ENCODE measurements around the gene NMNAT1.
A peak's percentile ranks its signal among the peaks of the same experiment; 100 is the strongest.

The NMNAT1 gene

DNA sequence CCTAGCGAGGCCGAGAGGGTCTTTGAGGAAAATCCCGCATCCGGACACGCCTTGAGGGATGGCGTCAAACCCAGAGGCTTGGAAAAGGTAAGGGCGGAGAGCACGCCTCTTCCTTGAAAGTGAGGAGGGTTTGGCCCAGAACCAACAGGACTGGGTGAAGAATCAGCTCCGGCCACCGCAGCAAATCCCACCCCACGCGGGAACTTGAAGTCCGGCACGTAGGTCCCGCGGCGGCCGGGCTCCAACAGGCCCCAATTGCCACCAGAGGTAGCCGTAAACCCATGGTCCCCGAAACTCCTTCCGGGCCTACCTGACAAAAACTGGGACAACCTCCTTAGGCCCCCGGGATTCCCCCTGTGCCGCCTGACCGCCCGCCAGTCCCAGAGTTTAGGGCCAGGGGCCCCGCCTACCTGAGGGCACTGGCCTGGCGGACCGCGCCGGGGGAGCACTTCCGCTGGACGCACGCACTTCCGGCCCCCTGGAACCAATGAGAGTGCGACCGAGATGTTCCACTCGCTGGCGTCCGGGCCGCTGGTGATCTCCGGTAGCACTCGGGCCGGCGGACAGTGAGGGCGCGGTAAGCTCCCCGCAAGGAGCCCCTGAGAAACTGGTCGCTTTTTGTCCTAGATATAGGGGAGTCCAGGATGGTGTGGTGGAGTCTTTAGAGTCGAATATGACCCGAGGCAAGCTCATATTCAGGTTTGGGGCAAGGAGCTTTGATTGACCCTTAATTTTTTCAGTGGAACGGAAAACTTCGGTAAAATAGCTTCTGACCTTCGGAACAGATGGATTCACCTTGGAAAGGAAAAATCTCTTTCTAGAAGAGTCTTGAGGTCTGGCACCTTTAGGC is at the start of gene NMNAT1, which contains the start of gene LZIC:
TSS of gene NMNAT1 (plus strand) at position 537 of the 850 bp plus-strand sequence. CDS start 28,599 bp downstream, outside the sequence.
TSS of gene LZIC (minus strand) at position 453 of the 850 bp plus-strand sequence. CDS start 6,772 bp downstream, outside the sequence.
- Mint-ChIP-seq H3K27ac (peak within 1 kb of the TSS; percentile 98), H3K4me1 (peaks cover 32% of the 10 kb centered on the region), H3K9me3 (no peaks in the 10 kb centered on the region), H3K36me3 (peaks cover 6% of the 10 kb centered on the region), H3K27me3 (no peaks in the 10 kb centered on the region), H3K4me3 (peak within 1 kb of the TSS; percentile 97)

GRCh38 chr1:9894115-9894514 is 49.2 kb upstream of the NMNAT1 start:
- Mint-ChIP-seq H3K9me3 (no peaks in the 10 kb centered on the region), H3K4me3 (no peak overlapping the region), H3K27ac (peak overlapping the region; percentile 6), H3K36me3 (no peaks in the 10 kb centered on the region), H3K4me1 (peaks cover 11% of the 10 kb centered on the region), H3K27me3 (no peaks in the 10 kb centered on the region)

DNA sequence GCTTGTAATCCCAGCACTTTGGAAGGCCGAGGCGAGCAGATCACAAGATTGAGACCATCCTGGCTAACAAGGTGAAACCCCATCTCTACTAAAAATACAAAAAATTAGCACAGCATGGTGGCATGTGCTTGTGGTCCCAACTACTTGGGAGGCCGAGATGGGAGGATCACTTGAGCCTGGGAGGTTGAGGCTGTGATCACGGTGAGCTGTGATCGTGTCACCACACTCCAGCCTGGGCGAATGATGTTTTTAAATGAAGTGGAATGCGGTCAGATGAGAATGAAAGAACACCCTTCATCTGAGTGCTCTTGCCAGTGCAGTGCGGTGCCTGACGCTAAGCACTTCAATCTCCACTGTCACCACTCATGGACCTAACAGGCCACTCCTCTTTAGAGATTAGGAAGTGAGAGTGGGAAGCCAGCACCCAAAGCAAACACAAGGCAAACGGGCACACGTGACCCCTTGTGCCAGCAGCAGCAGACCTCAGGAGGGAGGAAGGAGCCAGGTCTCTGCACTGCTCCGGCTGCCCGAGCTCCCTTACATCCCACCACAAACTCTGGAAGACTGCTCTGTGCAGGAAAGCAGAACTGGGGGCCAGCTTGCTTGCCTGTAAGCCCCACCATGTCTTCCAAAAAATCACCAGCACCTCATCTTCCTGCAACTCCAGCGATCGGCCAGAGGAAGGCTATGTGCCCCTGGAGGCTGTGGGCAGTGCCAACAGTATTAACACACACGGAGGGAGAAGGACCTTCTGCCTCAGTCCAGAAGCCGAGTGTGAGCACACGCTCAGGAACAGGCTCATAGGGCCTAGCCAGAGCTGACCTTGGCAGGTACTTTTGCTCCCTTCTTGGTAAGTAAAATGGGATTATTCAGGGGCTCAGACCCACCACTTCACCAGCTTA is 42.9 kb upstream of the NMNAT1 start:
- peaks cover 24% of the 10 kb centered on the region for H3K4me1 Mint-ChIP-seq
- no peaks in the 10 kb centered on the region for H3K9me3 Mint-ChIP-seq
- no peak overlapping the region for H3K4me3 Mint-ChIP-seq
- H3K27ac Mint-ChIP-seq: no peak overlapping the region
- H3K27me3 Mint-ChIP-seq: no peaks in the 10 kb centered on the region
- H3K36me3 Mint-ChIP-seq: no peaks in the 10 kb centered on the region

DNA sequence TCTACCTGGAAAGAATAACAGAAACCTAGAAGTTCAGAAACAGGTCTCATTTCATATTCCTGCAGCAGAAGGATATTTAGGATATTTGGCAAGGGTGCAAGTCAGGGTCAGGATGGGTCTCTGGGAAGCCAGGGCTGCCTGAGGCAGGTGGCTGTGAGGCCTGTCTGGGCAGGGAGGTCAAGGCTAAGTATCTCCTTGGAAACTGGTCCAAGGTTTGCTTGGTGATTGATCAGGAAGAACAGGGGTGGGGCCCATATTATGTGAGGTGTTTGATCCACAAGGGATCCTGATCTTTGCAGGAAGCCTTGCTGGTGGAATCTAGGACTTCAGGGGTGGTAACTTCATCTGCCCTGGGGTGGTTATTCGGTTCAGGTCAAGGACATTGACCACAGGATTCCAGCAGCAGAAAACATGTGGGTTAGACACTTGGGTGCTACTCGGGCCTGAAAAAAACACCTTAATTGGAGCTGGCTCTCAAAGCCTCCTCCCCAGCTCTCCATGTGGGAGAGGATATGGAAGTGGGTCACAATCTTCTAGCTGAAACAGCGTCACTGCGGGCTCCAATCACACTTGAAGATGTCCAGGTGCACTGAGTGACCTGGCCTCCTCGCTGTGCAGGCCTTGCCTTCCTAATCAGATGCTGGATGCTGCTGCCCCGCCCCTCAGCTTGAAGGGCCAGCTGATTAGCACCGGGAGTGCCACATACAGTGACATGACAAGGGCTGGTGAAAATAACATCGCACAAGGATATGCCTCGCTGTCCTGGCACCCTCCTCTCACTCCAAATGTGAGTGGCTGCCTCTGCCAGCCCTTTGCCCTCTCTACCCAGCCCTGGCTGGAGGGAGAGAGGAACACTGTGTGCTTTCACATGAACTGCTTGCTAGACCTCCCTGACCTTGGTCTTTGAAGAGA is 41.9 kb upstream of the NMNAT1 start:
- Mint-ChIP-seq H3K27me3 (no peaks in the 10 kb centered on the region), H3K9me3 (no peaks in the 10 kb centered on the region), H3K36me3 (no peaks in the 10 kb centered on the region), H3K4me1 (peaks cover 24% of the 10 kb centered on the region), H3K27ac (peak overlapping the region; percentile 38), H3K4me3 (no peak overlapping the region)

GRCh38 chr1:9902060-9902452 is 41.2 kb upstream of the NMNAT1 start:
- H3K4me1 Mint-ChIP-seq: peaks cover 24% of the 10 kb centered on the region

DNA sequence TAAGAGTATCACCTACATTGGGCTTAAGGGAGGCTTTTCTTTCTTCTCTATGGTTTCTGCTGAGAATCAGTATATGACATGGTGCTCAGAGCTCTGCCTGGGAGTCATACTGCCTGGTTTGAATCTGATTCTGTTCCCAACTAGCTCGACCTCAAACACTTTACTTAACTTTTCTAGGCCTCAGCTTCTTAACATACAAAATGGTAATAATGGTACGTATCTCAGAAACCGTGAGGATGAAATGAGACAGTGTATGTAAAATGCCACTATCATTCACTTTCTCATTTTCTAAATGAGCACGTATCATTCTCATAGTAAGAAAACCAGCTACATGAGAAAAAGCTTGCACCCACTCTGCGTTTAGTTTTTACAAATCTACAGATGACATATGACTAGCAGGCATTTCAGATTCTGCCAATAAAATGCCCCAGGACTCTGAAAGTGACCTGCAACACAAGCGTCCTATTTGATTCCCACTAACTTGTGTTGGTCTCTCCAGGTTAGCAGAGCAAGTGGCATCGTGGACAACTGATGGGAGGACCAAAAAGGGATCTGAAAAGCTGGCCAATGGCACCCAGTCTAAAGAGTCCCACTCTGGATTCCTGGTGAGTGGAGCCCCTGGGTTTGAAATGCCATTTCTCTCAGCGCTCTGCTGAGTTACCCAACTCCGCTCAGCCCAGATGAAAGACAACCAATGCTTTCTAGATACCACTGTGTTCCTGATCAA is 39.3 kb upstream of the NMNAT1 start:
- Mint-ChIP-seq H3K4me3 (no peak overlapping the region), H3K27ac (no peak overlapping the region), H3K27me3 (no peaks in the 10 kb centered on the region), H3K36me3 (no peaks in the 10 kb centered on the region), H3K9me3 (no peaks in the 10 kb centered on the region), H3K4me1 (peaks cover 33% of the 10 kb centered on the region)

More at GRCh38 chr1:9902060-9902452, 41.2 kb upstream of the NMNAT1 start:
- no peak overlapping the region for H3K27ac Mint-ChIP-seq
- H3K4me3 Mint-ChIP-seq: no peak overlapping the region
- H3K27me3 Mint-ChIP-seq: no peaks in the 10 kb centered on the region
- H3K9me3 Mint-ChIP-seq: no peaks in the 10 kb centered on the region
- H3K36me3 Mint-ChIP-seq: no peaks in the 10 kb centered on the region

- Mint-ChIP-seq H3K27ac (no peak overlapping the region), H3K4me1 (peaks cover 39% of the 10 kb centered on the region), H3K27me3 (no peaks in the 10 kb centered on the region), H3K4me3 (no peak overlapping the region), H3K9me3 (no peaks in the 10 kb centered on the region), H3K36me3 (no peaks in the 10 kb centered on the region)
These were observed 38.7 kb upstream of the NMNAT1 start for GRCh38 chr1:9904596-9904995.

DNA sequence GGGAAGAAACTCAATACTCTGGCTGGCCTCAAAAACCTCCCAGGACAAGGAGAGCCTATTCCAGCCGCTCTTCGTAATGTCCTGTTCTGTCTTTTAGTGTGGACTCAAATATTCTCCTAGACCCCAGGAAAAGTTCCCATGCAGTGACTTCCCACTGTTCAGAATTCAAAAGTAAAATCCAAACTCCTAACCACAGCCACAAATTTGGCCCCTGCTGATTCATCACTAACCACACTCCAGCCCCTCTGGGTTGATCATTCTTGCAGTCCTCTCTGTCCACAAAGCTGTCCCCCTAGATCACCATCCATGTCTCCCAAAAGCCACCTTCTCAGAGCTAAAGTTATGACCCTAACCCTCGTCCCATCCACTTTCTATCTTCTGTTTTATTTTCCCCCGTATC is 38.3 kb upstream of the NMNAT1 start:
- Mint-ChIP-seq H3K9me3 (no peaks in the 10 kb centered on the region), H3K27me3 (no peaks in the 10 kb centered on the region), H3K4me3 (no peak overlapping the region), H3K27ac (no peak overlapping the region), H3K36me3 (no peaks in the 10 kb centered on the region), H3K4me1 (peaks cover 38% of the 10 kb centered on the region)

DNA sequence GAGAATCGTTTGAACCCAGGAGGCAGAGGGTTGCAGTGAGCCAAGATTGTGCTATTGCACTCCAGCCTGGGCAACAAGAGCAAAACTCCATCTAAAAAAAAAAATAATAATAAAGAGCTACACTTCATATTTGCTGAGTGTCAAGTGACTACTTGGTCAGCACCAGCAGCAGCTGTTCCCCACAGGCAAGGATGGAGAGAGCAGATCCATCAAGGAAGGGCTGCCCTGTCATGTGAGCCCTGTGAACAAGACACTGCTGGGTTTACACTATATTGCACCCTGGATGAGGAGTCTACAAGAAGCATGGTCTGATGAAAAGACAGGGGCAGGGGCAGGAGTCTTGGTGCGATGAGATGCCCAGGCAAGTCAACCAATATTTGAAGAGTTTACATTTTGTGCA is 36.8 kb upstream of the NMNAT1 start:
- Mint-ChIP-seq H3K4me1 (peaks cover 35% of the 10 kb centered on the region), H3K4me3 (no peak overlapping the region), H3K9me3 (no peaks in the 10 kb centered on the region), H3K36me3 (no peaks in the 10 kb centered on the region), H3K27me3 (no peaks in the 10 kb centered on the region), H3K27ac (no peak overlapping the region)

- Mint-ChIP-seq H3K9me3 (no peaks in the 10 kb centered on the region), H3K4me3 (no peak overlapping the region), H3K36me3 (no peaks in the 10 kb centered on the region), H3K27ac (no peak overlapping the region), H3K4me1 (peaks cover 41% of the 10 kb centered on the region), H3K27me3 (no peaks in the 10 kb centered on the region)
These were observed 35.8 kb upstream of the NMNAT1 start for GRCh38 chr1:9907441-9907840.

DNA sequence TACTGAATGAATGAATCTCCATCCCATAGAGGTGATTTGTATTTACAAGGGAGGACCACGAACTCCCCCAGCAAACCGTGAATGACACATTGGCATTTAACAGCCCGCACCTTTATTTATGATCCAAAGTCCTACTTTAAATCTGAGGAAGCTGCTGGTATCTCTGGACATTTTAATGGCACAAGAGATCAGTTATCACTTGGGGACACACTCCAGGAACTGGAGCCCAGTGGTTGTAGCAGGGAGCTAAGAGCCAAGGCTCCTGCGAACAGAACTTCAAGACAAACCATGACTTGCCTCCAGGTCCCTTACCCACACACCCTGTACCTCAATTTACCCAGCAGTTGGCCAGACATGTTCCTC is 34.4 kb upstream of the NMNAT1 start:
- no peak overlapping the region for H3K27ac Mint-ChIP-seq
- no peaks in the 10 kb centered on the region for H3K36me3 Mint-ChIP-seq
- H3K4me3 Mint-ChIP-seq: peak overlapping the region; percentile 92
- no peaks in the 10 kb centered on the region for H3K27me3 Mint-ChIP-seq
- no peaks in the 10 kb centered on the region for H3K9me3 Mint-ChIP-seq
- H3K4me1 Mint-ChIP-seq: peaks cover 42% of the 10 kb centered on the region

GRCh38 chr1:9909234-9910046 is 33.8 kb upstream of the NMNAT1 start:
- Mint-ChIP-seq H3K4me1 (peaks cover 36% of the 10 kb centered on the region), H3K27ac (peak overlapping the region; percentile 74), H3K9me3 (no peaks in the 10 kb centered on the region), H3K36me3 (no peaks in the 10 kb centered on the region), H3K4me3 (peak overlapping the region; percentile 92), H3K27me3 (no peaks in the 10 kb centered on the region)

DNA sequence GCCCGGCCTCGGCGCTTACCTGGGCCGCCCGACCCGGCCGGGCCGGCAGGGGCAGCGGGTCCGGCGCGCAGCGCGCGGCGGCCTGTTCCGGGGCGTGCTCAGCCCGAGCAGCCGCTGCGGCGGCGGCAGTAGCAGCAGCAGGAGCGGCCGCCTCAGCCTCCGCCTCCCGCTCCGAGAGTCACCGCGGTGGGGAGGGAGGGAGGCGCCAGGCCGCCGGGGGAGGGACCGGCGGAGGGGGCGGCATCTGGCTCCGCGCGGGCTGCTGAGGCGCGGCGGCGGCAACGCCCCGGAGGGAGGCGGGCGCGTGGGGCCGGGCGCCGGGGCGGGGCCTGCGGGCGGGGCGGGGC is 33.2 kb upstream of the NMNAT1 start, which contains the start of gene CTNNBIP1:
TSS of gene CTNNBIP1 (minus strand) at position 194 of the 347 bp plus-strand sequence. CDS start 38,205 bp downstream, outside the sequence.
- H3K27me3 Mint-ChIP-seq: no peaks in the 10 kb centered on the region
- peak within 1 kb of the TSS; percentile 92 for H3K4me3 Mint-ChIP-seq
- H3K36me3 Mint-ChIP-seq: no peaks in the 10 kb centered on the region
- peaks cover 35% of the 10 kb centered on the region for H3K4me1 Mint-ChIP-seq
- H3K27ac Mint-ChIP-seq: peak within 1 kb of the TSS; percentile 93
- H3K9me3 Mint-ChIP-seq: no peaks in the 10 kb centered on the region
